ENCODE data around the gene PTH2. TPM values are rescaled to one million over a fixed set of nuclear protein-coding genes. Genes with fewer than 3 reads are reported as not detected.

PTH2 gene
- total and polyA plus RNA-seq, 2 donors (not counting 3 experiments of a cell fraction or from before 2014, with no cell fraction given), result not detected

- Histone ChIP-seq H3K9me3 (replicated peaks; ENCODE audit: control insufficient read depth, insufficient read depth, low read length) (no peaks in the 10 kb centered on the region), H3K79me2 (ENCODE audit: control insufficient read depth, insufficient read depth, low read length) (no peaks in the 10 kb centered on the region), H3K9me1 (replicated peaks; ENCODE audit: control insufficient read depth, extremely low read depth, insufficient read depth, low read length) (no peaks in the 10 kb centered on the region), H4K20me1 (replicated peaks; ENCODE audit: control insufficient read depth, extremely low read depth, insufficient read depth, low read length) (no peaks in the 10 kb centered on the region), H3K9ac (replicated peaks; ENCODE audit: extremely low read depth, insufficient read depth, low read length) (no peak overlapping the region), H3K27ac (ENCODE audit: insufficient read depth, low read depth, low read length) (no peak overlapping the region), H3K36me3 (ENCODE audit: control insufficient read depth in 2 of 2, extremely low read depth in 1 of 2, insufficient read depth in 2 of 2, low read length in 2 of 2) (no peaks in the 10 kb centered on the region), H3K4me1 (ENCODE audit: control insufficient read depth, extremely low read depth, insufficient read depth, low read length) (no peaks in the 10 kb centered on the region), H3K4me3 (replicated peaks in 1 of 3; ENCODE audit: insufficient read depth in 1 of 3, low read depth in 1 of 3, low read length in 3 of 3) (no peak overlapping the region), H3K4me2 (ENCODE audit: insufficient read depth, low read length) (no peak overlapping the region), H2AFZ (ENCODE audit: low read depth, low read length) (no peak overlapping the region), H3K27me3 (ENCODE audit: control insufficient read depth in 2 of 2, insufficient read depth in 2 of 2, low read length in 2 of 2) (peaks cover 0 to 2% of the 10 kb centered on the region in 2 experiments)
- CTCF ChIA-PET, result no interaction called here
- FAIRE-seq (no peak), DNase-seq (ENCODE audit: low read depth, low spot score) (no peak)
- no TSS peak for BruUV-seq (replicated peaks)
- intact Hi-C loops (cut with micrococcal nuclease) (no loop called here), dilution Hi-C loops (cut with MboI; ENCODE audit: extremely low pct_ligation_motif_present, low sequenced_read_pairs) (no loop called here)
- no peak for TF ChIP-seq JUN (IDR thresholded peaks at IDR 0.05; ENCODE audit: borderline replicate concordance, insufficient read depth, insufficient read length, low read depth)
- no peak for TF ChIP-seq MYC (IDR thresholded peaks at IDR 0.05; ENCODE audit: low read depth, low read length)
- no peak for TF ChIP-seq EZH2 (IDR thresholded peaks at IDR 0.05; ENCODE audit: borderline replicate concordance, low read depth, low read length, severe bottlenecking)
- TF ChIP-seq MAX (IDR thresholded peaks at IDR 0.05; ENCODE audit: insufficient read depth, insufficient read length), result no peak
- no peak for TF ChIP-seq POLR2AphosphoS5 (IDR thresholded peaks at IDR 0.05; ENCODE audit: insufficient read depth, low read depth, low read length)
- TF ChIP-seq GATA2 (IDR thresholded peaks at IDR 0.05; ENCODE audit: insufficient read depth, insufficient read length, low read depth, low read length), result no peak
- TF ChIP-seq, protein P1, sequence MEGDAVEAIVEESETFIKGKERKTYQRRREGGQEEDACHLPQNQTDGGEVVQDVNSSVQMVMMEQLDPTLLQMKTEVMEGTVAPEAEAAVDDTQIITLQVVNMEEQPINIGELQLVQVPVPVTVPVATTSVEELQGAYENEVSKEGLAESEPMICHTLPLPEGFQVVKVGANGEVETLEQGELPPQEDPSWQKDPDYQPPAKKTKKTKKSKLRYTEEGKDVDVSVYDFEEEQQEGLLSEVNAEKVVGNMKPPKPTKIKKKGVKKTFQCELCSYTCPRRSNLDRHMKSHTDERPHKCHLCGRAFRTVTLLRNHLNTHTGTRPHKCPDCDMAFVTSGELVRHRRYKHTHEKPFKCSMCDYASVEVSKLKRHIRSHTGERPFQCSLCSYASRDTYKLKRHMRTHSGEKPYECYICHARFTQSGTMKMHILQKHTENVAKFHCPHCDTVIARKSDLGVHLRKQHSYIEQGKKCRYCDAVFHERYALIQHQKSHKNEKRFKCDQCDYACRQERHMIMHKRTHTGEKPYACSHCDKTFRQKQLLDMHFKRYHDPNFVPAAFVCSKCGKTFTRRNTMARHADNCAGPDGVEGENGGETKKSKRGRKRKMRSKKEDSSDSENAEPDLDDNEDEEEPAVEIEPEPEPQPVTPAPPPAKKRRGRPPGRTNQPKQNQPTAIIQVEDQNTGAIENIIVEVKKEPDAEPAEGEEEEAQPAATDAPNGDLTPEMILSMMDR (IDR thresholded peaks at IDR 0.05; ENCODE audit: extremely low read depth in 1 of 2, insufficient read depth in 1 of 2, low read depth in 1 of 2, low read length in 2 of 2), result no peak
- no peak for TF ChIP-seq POLR2A (IDR thresholded peaks at IDR 0.05; ENCODE audit: low read depth, low read length)
- no peak for TF ChIP-seq FOS (IDR thresholded peaks at IDR 0.05; ENCODE audit: borderline replicate concordance, insufficient read depth, low read length)
- POLR2A ChIA-PET, result no interaction called here
Observed at GRCh38 chr19:49396738-49397505, 26.3 kb downstream of the PTH2 start.
